HepG2 (cell line): ENCODE results near the gene C1orf87. TPM values are rescaled to one million over a fixed set of nuclear protein-coding genes. Genes with fewer than 3 reads are reported as not detected.

ENCODE experiments used
- ATAC-seq: fragments of 200-7000 bp; cut with Tn5 transposase; 3 replicates; pipeline ENCODE4 v1.9.1; 2020; ENCODE audit warnings: mild to moderate bottlenecking, moderate library complexity
- BruUV-seq: library from RNA; stranded (reverse); fragments of 400-500 nt; replicated peaks from 2 replicates; lab custom pipeline; 2021; lab: Mats Ljungman, UMichigan
- CTCF ChIA-PET: fragments of 300-600 bp; formaldehyde crosslinking; extraction: SDS; loops from one replicate; lab custom pipeline; 2021; ENCODE audit warnings: low total read pairs, inconsistent platforms, low intra/inter-chr PET ratio; lab: Yijun Ruan, JAX
- POLR2A ChIA-PET: fragments of 350-600 bp; sonication (Branson Sonifier 250); formaldehyde crosslinking; loops from one replicate; lab custom pipeline; 2020; ENCODE audit warnings: antibody characterized with exemption, inconsistent platforms; lab: Yijun Ruan, JAX
- DNase-seq: peaks from one replicate; pipeline ENCODE4 v3.0.0-alpha.2; 2015; ENCODE audit warnings: low spot score
- FAIRE-seq: peaks from 3 replicates; lab custom pipeline; 2011; peaks lifted over from hg19 to GRCh38; lab: Jason Lieb, UNC
- H2AFZ ChIP-seq: one replicate; pipeline ENCODE4 v1.6.1; 2011; ENCODE audit warnings: low read length, inconsistent platforms
- H3K27ac ChIP-seq: fragments of 300-600 bp; 3 replicates; pipeline ENCODE4 v1.8.0; 2011; ENCODE audit warnings: mixed run types, mild to moderate bottlenecking, mixed read lengths, low read length, inconsistent platforms; ENCODE audit not compliant: insufficient read depth; ENCODE audit errors: extremely low read length
- H3K27me3 ChIP-seq, 2 experiments: fragments of 200-600 bp in 1 of 2; 2 replicates in 1 of 2; 3 replicates in 1 of 2; pipeline versions ENCODE4 v1.6.0 to v1.8.0; 2011; ENCODE audit warnings: low read length in 2 of 2, mild to moderate bottlenecking in 2 of 2, moderate library complexity in 2 of 2, inconsistent platforms in 1 of 2; ENCODE audit not compliant: insufficient read depth in 2 of 2, control insufficient read depth in 1 of 2
- H3K36me3 ChIP-seq, 2 experiments: fragments of 200-600 bp in 1 of 2; replicated peaks in 1 of 2; 2 replicates in 1 of 2; 3 replicates in 1 of 2; pipeline versions ENCODE4 v1.5.1 to v1.8.0; 2011; ENCODE audit warnings: low read length in 2 of 2, inconsistent platforms in 1 of 2; ENCODE audit not compliant: insufficient read depth in 2 of 2, control insufficient read depth in 1 of 2
- H3K4me1 ChIP-seq: 2 replicates; pipeline ENCODE4 v1.5.1; 2012; ENCODE audit warnings: low read length, inconsistent platforms; ENCODE audit not compliant: insufficient read depth
- H3K4me2 ChIP-seq: 2 replicates; pipeline ENCODE4 v1.6.0; 2011; ENCODE audit warnings: low read depth, low read length, inconsistent platforms
- H3K4me3 ChIP-seq, 3 experiments: fragments of 200-600 bp in 1 of 3; sonication (generic), shearing (Covaris generic) in 1 of 3; replicated peaks in 1 of 3; 2 replicates each; pipeline ENCODE4 v1.5.1; 2011 to 2016; ENCODE audit warnings: low read length in 3 of 3, inconsistent platforms in 2 of 3, low read depth in 2 of 3, mild to moderate bottlenecking in 2 of 3, control low read depth in 1 of 3, mixed read lengths in 1 of 3; ENCODE audit not compliant: insufficient read depth in 1 of 3
- H3K79me2 ChIP-seq: one replicate; pipeline ENCODE4 v1.6.1; 2011; ENCODE audit warnings: low read length, inconsistent platforms; ENCODE audit not compliant: insufficient read depth
- H3K9ac ChIP-seq: 2 replicates; pipeline ENCODE4 v1.6.0; 2011; ENCODE audit warnings: mild to moderate bottlenecking, low read depth, low read length, inconsistent platforms; ENCODE audit not compliant: insufficient read depth
- H3K9me3 ChIP-seq: 2 replicates; pipeline ENCODE4 v1.5.1; 2012; ENCODE audit warnings: mild to moderate bottlenecking, low read length
- H4K20me1 ChIP-seq: 2 replicates; pipeline ENCODE4 v1.6.0; 2011; ENCODE audit warnings: inconsistent platforms, mild to moderate bottlenecking, low read length, moderate library complexity; ENCODE audit not compliant: insufficient read depth
- EP300 ChIP-seq, 3 experiments: sonication (generic) in 1 of 3; formaldehyde crosslinking in 1 of 3; IDR thresholded peaks; 2 replicates each; pipeline versions ENCODE4 v1.5.1 to v1.6.1; 2011 to 2020; ENCODE audit warnings: low read depth in 2 of 3, low read length in 2 of 3, borderline replicate concordance in 1 of 3, improper control_type of control experiment in 1 of 3, mild to moderate bottlenecking in 1 of 3, missing genetic modification reagents in 1 of 3, moderate library complexity in 1 of 3
- FOSL2 ChIP-seq: sonication (generic); formaldehyde crosslinking; IDR thresholded peaks from 2 replicates; pipeline ENCODE4 v1.4.0; 2020; ENCODE audit warnings: missing genetic modification reagents
- HMG20B ChIP-seq: conservative IDR thresholded peaks from 2 replicates; pipeline ENCODE4 v1.6.1; 2016; ENCODE audit warnings: missing genetic modification reagents, missing compliant biosample characterization
- HOXA9 ChIP-seq: sonication (generic); formaldehyde crosslinking; IDR thresholded peaks from 2 replicates; pipeline ENCODE4 v1.8.1; 2022; ENCODE audit warnings: missing genetic modification reagents, mild to moderate bottlenecking, moderate library complexity, borderline replicate concordance
- NCOA2 ChIP-seq: sonication (generic); formaldehyde crosslinking; IDR thresholded peaks from 2 replicates; pipeline ENCODE4 v1.8.0; 2022; ENCODE audit warnings: inconsistent platforms
- SMAD3 ChIP-seq: sonication (generic); formaldehyde crosslinking; IDR thresholded peaks from 2 replicates; pipeline ENCODE4 v1.4.0; 2020; ENCODE audit warnings: missing genetic modification reagents
- SMC3 ChIP-seq: IDR thresholded peaks from 2 replicates; pipeline ENCODE4 v1.6.1; 2011; ENCODE audit warnings: low read length, improper control_type of control experiment
- STAG1 ChIP-seq: sonication (generic); formaldehyde crosslinking; IDR thresholded peaks from 2 replicates; pipeline ENCODE4 v1.4.0; 2020; ENCODE audit warnings: missing genetic modification reagents
- ZBTB20 ChIP-seq: sonication (generic); formaldehyde crosslinking; IDR thresholded peaks from 2 replicates; pipeline ENCODE4 v1.8.1; 2023; ENCODE audit warnings: missing genetic modification reagents, low read depth, mild to moderate bottlenecking, borderline replicate concordance
- ZNF451 ChIP-seq: sonication (generic); formaldehyde crosslinking; IDR thresholded peaks from 2 replicates; pipeline ENCODE4 v1.5.0; 2020; ENCODE audit warnings: mild to moderate bottlenecking, missing genetic modification reagents
- ZNF713 ChIP-seq: sonication (generic); formaldehyde crosslinking; IDR thresholded peaks from 2 replicates; pipeline ENCODE4 v1.4.0; 2020; ENCODE audit warnings: mild to moderate bottlenecking, missing genetic modification reagents
- ZNF737 ChIP-seq: sonication (generic); formaldehyde crosslinking; IDR thresholded peaks from 2 replicates; pipeline ENCODE4 v1.5.0; 2020; ENCODE audit warnings: missing genetic modification reagents, mild to moderate bottlenecking, borderline replicate concordance
- ZNF777 ChIP-seq: sonication (generic); formaldehyde crosslinking; IDR thresholded peaks from 2 replicates; pipeline ENCODE4 v1.4.0; 2020; ENCODE audit warnings: missing genetic modification reagents
- ZNF816 ChIP-seq: sonication (generic); formaldehyde crosslinking; IDR thresholded peaks from 2 replicates; pipeline ENCODE4 v1.8.0; 2022; ENCODE audit warnings: missing genetic modification reagents, mild to moderate bottlenecking, borderline replicate concordance
- ZSCAN21 ChIP-seq: sonication (generic); formaldehyde crosslinking; IDR thresholded peaks from 2 replicates; pipeline ENCODE4 v1.8.0; 2022; ENCODE audit warnings: mild to moderate bottlenecking, missing genetic modification reagents, moderate library complexity, borderline replicate concordance
- WGBS: methylation state at CpG from one replicate; pipeline ENCODE4 v1.1.6; 2017; ENCODE audit warnings: low lambda C conversion rate; 5-methylcytosine and 5-hydroxymethylcytosine counted together
- in situ Hi-C: cut with HindIII; loops from 2 replicates; pipeline ENCODE4 v1.10.0; 2017; ENCODE audit warnings: low pct_unique_long_range_greater_than_20kb; ENCODE audit not compliant: extremely low pct_ligation_motif_present
- intact Hi-C: fragments of 100-400 bp; cut with micrococcal nuclease; formaldehyde crosslinking; loops from one replicate; pipeline ENCODE4 v1.10.0; 2022; ENCODE audit not compliant: unreplicated experiment
- polyA plus RNA-seq, 8 experiments: library from polyadenylated mRNA; depleted of rRNA in 3 of 8; stranded (reverse) in 7 of 8; unstranded in 1 of 8; fragments of >200 nt; fragmentation: Illumina TruSeq in 4 of 8; extraction: Trizol in 4 of 8; gene quantifications; 2 replicates each; pipeline versions ENCODE4 v1.2.1 to v1.2.3, GENCODE V29; 2011 to 2016; ENCODE audit warnings: low read depth in 4 of 8, missing spikeins in 1 of 8, mixed read lengths in 1 of 8; ENCODE audit not compliant: insufficient read depth in 1 of 8
- total RNA-seq, 5 experiments: library from RNA; depleted of rRNA; stranded (reverse); fragments of >200 nt; fragmentation: Illumina TruSeq; extraction: Trizol; gene quantifications; 2 replicates each; pipeline ENCODE4 v1.2.3, GENCODE V29; 2016; ENCODE audit warnings: low read depth in 1 of 5
- TF ChIP-seq, protein P1 (sequence below): IDR thresholded peaks from 2 replicates; pipeline ENCODE4 v1.6.1; 2018; ENCODE audit warnings: missing genetic modification reagents

The C1orf87 gene
- total and polyA plus RNA-seq, 2 of the 13 experiments (the other 11 are each of a cell fraction or from before 2014, with no cell fraction given), result not detected

DNA sequence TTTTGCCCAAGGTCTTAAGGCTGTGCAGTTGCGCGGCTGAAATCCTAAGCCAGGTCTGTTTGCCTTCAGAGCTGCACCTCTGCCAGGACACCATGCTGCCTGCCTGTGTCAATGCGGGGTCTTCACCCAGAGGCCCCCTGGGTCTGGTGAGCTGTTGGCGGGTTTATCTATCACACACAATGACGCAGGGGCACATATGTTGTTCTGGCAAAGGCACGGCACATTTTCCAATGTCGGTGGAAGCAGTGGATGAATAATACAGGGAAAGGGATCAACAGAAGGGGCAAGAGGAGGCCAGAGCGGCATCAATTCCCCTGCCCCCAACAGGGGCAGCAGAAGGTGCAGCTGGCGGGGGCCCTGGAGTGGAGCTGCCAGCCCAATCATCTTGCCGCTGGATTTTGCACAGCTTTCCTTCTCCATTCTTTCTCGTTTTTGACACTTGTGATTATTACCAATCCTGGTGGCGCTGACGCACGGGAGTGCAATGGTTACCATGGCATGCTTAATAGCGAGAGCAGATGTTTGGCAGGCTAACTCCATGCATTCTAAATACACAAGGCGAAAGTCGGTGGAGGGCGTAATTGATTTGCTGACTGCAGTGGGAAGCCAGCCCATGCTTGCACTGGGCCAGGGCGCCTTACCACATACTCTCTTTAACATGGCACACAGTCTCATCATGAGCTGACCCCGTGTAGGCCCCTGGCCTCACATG, 101.2 kb downstream of the C1orf87 start:
- H3K27ac ChIP-seq, result no peak overlapping the region
- FAIRE-seq, result no peak
- no peak overlapping the region for H3K9ac ChIP-seq
- no peak overlapping the region for H3K4me2 ChIP-seq
- ATAC-seq, result no peak
- BruUV-seq, result no TSS peak
- H3K4me3 ChIP-seq, result no peak overlapping the region
- no peak overlapping the region for H2AFZ ChIP-seq
- in situ Hi-C loops (no loop called here), intact Hi-C loops (loop anchor here (10.0 kb wide), 3 partner anchors 152 to 792 kb away; no protein-coding TSS in a partner anchor)
- ChIA-PET CTCF (no interaction called here), POLR2A (no interaction called here)
- H3K79me2 ChIP-seq, result no peaks in the 10 kb centered on the region
- no peaks in the 10 kb centered on the region for H3K4me1 ChIP-seq
- WGBS, result 55% methylated on average over 20 of the region's 20 CpGs
- TF ChIP-seq FOSL2 (CRISPR knock-in tag) (no peak), EP300 (IDR thresholded peaks at IDR 0.05; ENCODE audit: low read depth in 2 of 2, low read length in 2 of 2) (no peak), EP300 (CRISPR knock-in tag; IDR thresholded peaks at IDR 0.05; ENCODE audit: borderline replicate concordance) (no peak), ZNF737 (no peak), ZNF713 (CRISPR knock-in tag) (no peak), ZNF777 (no peak), ZSCAN21 (no peak), SMC3 (no peak), HOXA9 (CRISPR knock-in tag) (no peak), ZNF816 (CRISPR knock-in tag) (no peak), NCOA2 (CRISPR knock-in tag) (no peak), HMG20B (CRISPR knock-in tag) (no peak), ZNF451 (no peak), STAG1 (no peak), SMAD3 (CRISPR knock-in tag) (no peak), ZBTB20 (no peak)
- TF ChIP-seq, protein P1, sequence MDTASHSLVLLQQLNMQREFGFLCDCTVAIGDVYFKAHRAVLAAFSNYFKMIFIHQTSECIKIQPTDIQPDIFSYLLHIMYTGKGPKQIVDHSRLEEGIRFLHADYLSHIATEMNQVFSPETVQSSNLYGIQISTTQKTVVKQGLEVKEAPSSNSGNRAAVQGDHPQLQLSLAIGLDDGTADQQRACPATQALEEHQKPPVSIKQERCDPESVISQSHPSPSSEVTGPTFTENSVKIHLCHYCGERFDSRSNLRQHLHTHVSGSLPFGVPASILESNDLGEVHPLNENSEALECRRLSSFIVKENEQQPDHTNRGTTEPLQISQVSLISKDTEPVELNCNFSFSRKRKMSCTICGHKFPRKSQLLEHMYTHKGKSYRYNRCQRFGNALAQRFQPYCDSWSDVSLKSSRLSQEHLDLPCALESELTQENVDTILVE, result no peak
- no peaks in the 10 kb centered on the region for H3K9me3 ChIP-seq
- H3K27me3 ChIP-seq, result peaks cover 0 to 31% of the 10 kb centered on the region in 2 experiments; a peak in 2 of 5 replicates
- no peaks in the 10 kb centered on the region for H3K36me3 ChIP-seq
- H4K20me1 ChIP-seq, result no peaks in the 10 kb centered on the region
- DNase-seq, result no peak
